Transverse colon (tissue), 4 donors: Measurements from ENCODE around the gene PLCB1. TPM values are rescaled to one million over a fixed set of nuclear protein-coding genes. Genes with fewer than 3 reads are reported as not detected.

Experiments
- DNase-seq: peaks from one replicate; pipeline ENCODE4 v3.0.0-alpha.2; 2019
- H3K27ac ChIP-seq, 4 donors: fragments of 200-600 bp; sonication (generic); 2 replicates each; pipeline ENCODE4 v1.5.1; 2016 to 2018; ENCODE audit warnings: inconsistent platforms in 4 of 4
- H3K27me3 ChIP-seq: fragments of 200-600 bp; sonication (generic); 2 replicates; pipeline ENCODE4 v1.5.1; 2017; ENCODE audit warnings: inconsistent platforms
- H3K36me3 ChIP-seq, 4 donors: fragments of 200-600 bp; sonication (generic); 2 replicates each; pipeline ENCODE4 v1.5.1; 2017 to 2019; ENCODE audit warnings: inconsistent platforms in 4 of 4
- H3K4me1 ChIP-seq, 4 donors: fragments of 200-600 bp; sonication (generic); 2 replicates each; pipeline ENCODE4 v1.5.1; 2017 to 2020; ENCODE audit warnings: inconsistent platforms in 4 of 4
- H3K4me3 ChIP-seq, 4 donors: fragments of 200-600 bp; sonication (generic); 1 replicate in 1 of 4; 2 replicates in 3 of 4; pipeline versions ENCODE4 v1.5.1 to v1.6.1; 2017 to 2019; ENCODE audit warnings: inconsistent platforms in 4 of 4
- H3K9me3 ChIP-seq, 2 donors: fragments of 200-600 bp; sonication (generic); 2 replicates each; pipeline ENCODE4 v1.5.1; 2017 to 2019; ENCODE audit warnings: inconsistent platforms in 2 of 2
- CTCF ChIP-seq, 5 experiments: fragments of 200-600 bp in 3 of 5; fragments of 450-650 bp in 2 of 5; sonication (generic) in 3 of 5; IDR thresholded peaks; 1 replicate in 2 of 5; 2 replicates in 3 of 5; pipeline ENCODE4 v1.5.1; 2016 to 2017; ENCODE audit warnings: antibody characterized with exemption in 5 of 5, inconsistent platforms in 3 of 5, mild to moderate bottlenecking in 2 of 5, moderate library complexity in 1 of 5
- EP300 ChIP-seq: sonication (generic); formaldehyde crosslinking; IDR thresholded peaks from one replicate; pipeline ENCODE4 v1.6.1; 2017; ENCODE audit warnings: antibody characterized with exemption, low read depth
- POLR2A ChIP-seq: fragments of 450-650 bp; IDR thresholded peaks from one replicate; pipeline ENCODE4 v1.6.1; 2016; ENCODE audit warnings: antibody characterized with exemption, mild to moderate bottlenecking, moderate library complexity
- POLR2AphosphoS5 ChIP-seq, 3 donors: sonication (generic); formaldehyde crosslinking; IDR thresholded peaks; one replicate each; pipeline ENCODE4 v1.6.1; 2016; ENCODE audit warnings: antibody characterized with exemption in 3 of 3
- WGBS, 2 donors: methylation state at CpG; one replicate each; pipeline ENCODE4 v1.1.5; 2018; ENCODE audit warnings: low coverage in 1 of 2; 5-methylcytosine and 5-hydroxymethylcytosine counted together
- in situ Hi-C, 4 donors: fragments of 200-750 bp; cut with MboI; loops; one replicate each; pipeline versions ENCODE4 v1.15.0 to v1.15.1; 2017; ENCODE audit warnings: low sequenced_read_pairs in 3 of 4, low pct_ligation_motif_present in 1 of 4, low pct_unique_long_range_greater_than_20kb in 1 of 4
- intact Hi-C: fragments of 100-400 bp; cut with DNase I; formaldehyde crosslinking; loops from one replicate; pipeline ENCODE4 v1.15.1; 2023; ENCODE audit warnings: low total_unique reads
- total RNA-seq, 4 donors: library from RNA; depleted of rRNA; stranded (reverse); fragments of >200 nt; gene quantifications; one replicate each; pipeline ENCODE4 v1.1.0, GENCODE V29; 2016

Gene PLCB1
- total RNA-seq, 4 donors from 2014 or later: 13.1 to 18.6 (median 15.8) TPM

GRCh38 chr20:8720089-8720488 is 588.0 kb downstream of the PLCB1 start:
- WGBS, 2 donors: 32 to 65% methylated on average over 4 of the region's 4 CpGs
- intact Hi-C loops: no loop called here
- in situ Hi-C loops: loop anchor here (5.0 to 25.0 kb wide), 6 partner anchors 583 to 783 kb away; partner anchors contain the start of genes PLCB1 (in 3 of the 4) and HAO1 (in 1 of the 4)

GRCh38 chr20:8721098-8721497 is 589.0 kb downstream of the PLCB1 start:
- intact Hi-C loops: no loop called here
- TF ChIP-seq EP300: no peak
- peak; percentile 45 to 64 (median 62) for TF ChIP-seq CTCF (IDR thresholded peaks at IDR 0.05)
- TF ChIP-seq POLR2A: no peak
- in situ Hi-C loops: loop anchor here (5.0 to 25.0 kb wide), 6 partner anchors 584 to 784 kb away; partner anchors contain the start of genes PLCB1 (in 3 of the 4) and HAO1 (in 1 of the 4)
- Histone ChIP-seq H3K4me3 (no peak overlapping the region), H3K4me1 (peaks cover 0 to 3% (median 0%) of the 10 kb centered on the region in 4 donors), H3K27me3 (no peaks in the 10 kb centered on the region), H3K27ac (no peak overlapping the region), H3K36me3 (no peaks in the 10 kb centered on the region), H3K9me3 (no peaks in the 10 kb centered on the region)
- WGBS, 2 donors: 9 to 13% methylated on average over 5 of the region's 5 CpGs
- no peak for DNase-seq

More at GRCh38 chr20:8720089-8720488, 588.0 kb downstream of the PLCB1 start:
- DNase-seq: no peak
- Histone ChIP-seq H3K4me3 (no peak overlapping the region), H3K27me3 (no peaks in the 10 kb centered on the region), H3K27ac (peak overlapping the region in 1 of 4 donors; percentile 28), H3K36me3 (no peaks in the 10 kb centered on the region), H3K9me3 (no peaks in the 10 kb centered on the region), H3K4me1 (peaks cover 0 to 3% (median 0%) of the 10 kb centered on the region in 4 donors)
- TF ChIP-seq POLR2AphosphoS5 (IDR thresholded peaks at IDR 0.05) (no peak), CTCF (IDR thresholded peaks at IDR 0.05) (no peak), POLR2A (no peak), EP300 (no peak)

- 23 to 35% methylated on average over 8 of the region's 8 CpGs for WGBS, 2 donors
- Histone ChIP-seq H3K4me1 (peaks cover 0 to 3% (median 0%) of the 10 kb centered on the region in 4 donors), H3K36me3 (no peaks in the 10 kb centered on the region), H3K27me3 (no peaks in the 10 kb centered on the region), H3K4me3 (no peak overlapping the region), H3K9me3 (no peaks in the 10 kb centered on the region), H3K27ac (no peak overlapping the region)
- intact Hi-C loops (loop anchor here (2.0 kb wide), 1 partner anchor 786 kb away; no protein-coding TSS in a partner anchor), in situ Hi-C loops (loop anchor here (5.0 to 25.0 kb wide), 6 partner anchors 585 to 785 kb away; partner anchors contain the start of genes PLCB1 (in 3 of the 4) and HAO1 (in 1 of the 4))
- DNase-seq: peak; percentile 10
- peak; percentile 64 to 74 (median 70) for TF ChIP-seq CTCF (IDR thresholded peaks at IDR 0.05)
- TF ChIP-seq EP300: no peak
These were observed 590.3 kb downstream of the PLCB1 start for GRCh38 chr20:8722277-8722928.

- in situ Hi-C loops (loop anchor here (5.0 to 25.0 kb wide), 6 partner anchors 586 to 786 kb away; partner anchors contain the start of genes PLCB1 (in 3 of the 4) and HAO1 (in 1 of the 4)), intact Hi-C loops (loop anchor here (2.0 kb wide), 1 partner anchor 786 kb away; no protein-coding TSS in a partner anchor)
These were observed 591.2 kb downstream of the PLCB1 start for GRCh38 chr20:8723296-8723695.

More at GRCh38 chr20:8723296-8723695, 591.2 kb downstream of the PLCB1 start:
- no peaks in the 10 kb centered on the region for H3K36me3 ChIP-seq
- no peak overlapping the region for H3K4me3 ChIP-seq
- no peaks in the 10 kb centered on the region for H3K9me3 ChIP-seq
- H3K27me3 ChIP-seq: no peaks in the 10 kb centered on the region
- TF ChIP-seq CTCF (IDR thresholded peaks at IDR 0.05) (no peak), POLR2AphosphoS5 (IDR thresholded peaks at IDR 0.05) (no peak), POLR2A (no peak), EP300 (no peak)
- H3K27ac ChIP-seq: no peak overlapping the region
- DNase-seq: no peak
- H3K4me1 ChIP-seq: peaks cover 0 to 3% (median 0%) of the 10 kb centered on the region in 4 donors
